ENCODE results near the gene DLEC1.

- TF ChIP-seq YY1 (IDR thresholded peaks at IDR 0.05; ENCODE audit: insufficient read depth, insufficient read length) = no peak
- TF ChIP-seq ZNF274 (IDR thresholded peaks at IDR 0.05; ENCODE audit: low read depth, low read length) = no peak
These were observed 23.0 kb upstream of the DLEC1 start for GRCh38 chr3:38015984-38016383.

Data from NT2/D1 (cell line).